Spinal cord (tissue), 10 donors: Measurements from ENCODE around the gene GAB4. TPM values are rescaled to one million over a fixed set of nuclear protein-coding genes. Genes with fewer than 3 reads are reported as not detected.
"Not testable (repeated sequence)": the region's sequence is repeated elsewhere in the genome, so short reads cannot be mapped to it uniquely, and the experiment has no call there.

Experiments used
- DNase-seq, 6 donors: peaks; one replicate each; pipeline versions ENCODE4 v3.0.0 to v3.0.0-alpha.2; 2013 to 2015; ENCODE audit warnings: low spot score in 6 of 6, low read depth in 4 of 6
- H3K27ac ChIP-seq: one replicate; pipeline ENCODE4 v1.5.1; 2013; ENCODE audit warnings: low read depth, low read length, control low read depth
- H3K27me3 ChIP-seq: one replicate; pipeline ENCODE4 v1.6.1; 2013; ENCODE audit warnings: low read length; ENCODE audit not compliant: control insufficient read depth, insufficient read depth
- H3K36me3 ChIP-seq: one replicate; pipeline ENCODE4 v1.6.1; 2013; ENCODE audit warnings: low read length; ENCODE audit not compliant: control insufficient read depth, insufficient read depth
- H3K4me1 ChIP-seq: one replicate; pipeline ENCODE4 v1.6.1; 2013; ENCODE audit warnings: low read length; ENCODE audit not compliant: control insufficient read depth, insufficient read depth
- H3K4me3 ChIP-seq: one replicate; pipeline ENCODE4 v1.5.1; 2013; ENCODE audit warnings: low read depth, low read length, control low read depth
- H3K9me3 ChIP-seq: one replicate; pipeline ENCODE4 v1.6.1; 2013; ENCODE audit warnings: low read length; ENCODE audit not compliant: control insufficient read depth, insufficient read depth
- WGBS: methylation state at CpG from one replicate; pipeline ENCODE4 v1.1.5; 2013; ENCODE audit warnings: missing lambda C conversion rate; ENCODE audit not compliant: insufficient coverage; 5-methylcytosine and 5-hydroxymethylcytosine counted together
- polyA plus RNA-seq, 2 donors: library from polyadenylated mRNA; unstranded; fragments of 120-200 nt; gene quantifications; one replicate each; pipeline ENCODE4 v1.2.1, GENCODE V29; 2013; ENCODE audit not compliant: insufficient read length in 2 of 2
- total RNA-seq, 2 donors: library from RNA; depleted of rRNA in 1 of 2; stranded (reverse); fragments of 120-200 nt in 1 of 2; fragments of >200 nt in 1 of 2; gene quantifications; one replicate each; pipeline versions ENCODE4 v1.2.3 to v1.2.4, GENCODE V29; 2013 to 2014
- donor health status: healthy.

GAB4 gene
- total and polyA plus RNA-seq, 4 donors: 0.06 to 0.36 (median 0.18) TPM

GRCh38 chr22:16922706-16923105 lies 85.3 kb downstream of the GAB4 start:
- no peak overlapping the region for H3K4me3 ChIP-seq
- H3K27me3 ChIP-seq: no peaks in the 10 kb centered on the region
- H3K27ac ChIP-seq: no peak overlapping the region
- no peaks in the 10 kb centered on the region for H3K9me3 ChIP-seq
- no peak for DNase-seq
- peaks cover 1% of the 10 kb centered on the region for H3K4me1 ChIP-seq
- H3K36me3 ChIP-seq: no peaks in the 10 kb centered on the region
- no CpG with 5 or more reads among the region's 1 CpG for WGBS

- DNase-seq: no peak
- Histone ChIP-seq H3K9me3 (no peaks in the 10 kb centered on the region), H3K27me3 (no peaks in the 10 kb centered on the region), H3K36me3 (no peaks in the 10 kb centered on the region), H3K4me3 (no peak overlapping the region), H3K4me1 (peaks cover 4% of the 10 kb centered on the region), H3K27ac (no peak overlapping the region)
- WGBS: 67% methylated on average over 1 of the region's 2 CpGs
These were observed 85.9 kb downstream of the GAB4 start for GRCh38 chr22:16922076-16922475.

- WGBS: 34% methylated on average over 15 of the region's 16 CpGs
These were observed 90.6 kb downstream of the GAB4 start for GRCh38 chr22:16917144-16918003.

GRCh38 chr22:16915701-16916100 lies 92.3 kb downstream of the GAB4 start:
- Histone ChIP-seq H3K4me3 (no peak overlapping the region), H3K36me3 (no peaks in the 10 kb centered on the region), H3K27ac (no peak overlapping the region), H3K9me3 (no peaks in the 10 kb centered on the region), H3K4me1 (peaks cover 4% of the 10 kb centered on the region), H3K27me3 (no peaks in the 10 kb centered on the region)
- WGBS: no CpG with 5 or more reads among the region's 2 CpGs
- DNase-seq: no peak

More at GRCh38 chr22:16917144-16918003, 90.6 kb downstream of the GAB4 start:
- no peaks in the 10 kb centered on the region for H3K27me3 ChIP-seq
- H3K4me3 ChIP-seq: no peak overlapping the region
- DNase-seq: peak in 5 of 6 donors; percentile 44 to 87 (median 55)
- H3K27ac ChIP-seq: no peak overlapping the region
- no peaks in the 10 kb centered on the region for H3K9me3 ChIP-seq
- H3K36me3 ChIP-seq: no peaks in the 10 kb centered on the region
- peaks cover 4% of the 10 kb centered on the region for H3K4me1 ChIP-seq

GRCh38 chr22:16914911-16915310 lies 93.1 kb downstream of the GAB4 start:
- H3K9me3 ChIP-seq, H3K27me3 ChIP-seq, H3K27ac ChIP-seq, DNase-seq, H3K4me3 ChIP-seq, H3K4me1 ChIP-seq, H3K36me3 ChIP-seq: not testable (repeated sequence)
- WGBS: 20% methylated on average over 1 of the region's 1 CpG

GRCh38 chr22:16914006-16914405 lies 94.0 kb downstream of the GAB4 start:
- Histone ChIP-seq H3K27me3 (no peaks in the 10 kb centered on the region), H3K36me3 (no peaks in the 10 kb centered on the region), H3K4me1 (peaks cover 4% of the 10 kb centered on the region), H3K9me3 (no peaks in the 10 kb centered on the region), H3K27ac (no peak overlapping the region), H3K4me3 (no peak overlapping the region)
- DNase-seq: no peak
- 76% methylated on average over 2 of the region's 5 CpGs for WGBS

- no peak for DNase-seq
- Histone ChIP-seq H3K4me1 (no peaks in the 10 kb centered on the region), H3K27me3 (no peaks in the 10 kb centered on the region), H3K36me3 (no peaks in the 10 kb centered on the region), H3K4me3 (no peak overlapping the region), H3K27ac (no peak overlapping the region), H3K9me3 (no peaks in the 10 kb centered on the region)
- WGBS: 63% methylated on average over 2 of the region's 3 CpGs
These were observed 95.7 kb downstream of the GAB4 start for GRCh38 chr22:16912281-16912680.

Other genes with a start within 250 kb of the GAB4 start
- under 1 TPM in 1 of 2 donors, not detected in 1; 0.10 TPM for gene XKR3, start 182.8 kb downstream of the GAB4 start, total RNA-seq
- gene XKR3, start 182.8 kb downstream of the GAB4 start, polyA plus RNA-seq: not detected
- 1 to 10 TPM; 6.0 TPM for gene IL17RA, start 76.8 kb upstream of the GAB4 start, total RNA-seq
- gene IL17RA, start 76.8 kb upstream of the GAB4 start, polyA plus RNA-seq: 10 to 100 TPM in 1 of 2 donors, 1 to 10 TPM in 1; 8.1 to 10.5 TPM
- 1 to 10 TPM; 2.1 to 4.6 TPM for gene TMEM121B, start 113.1 kb upstream of the GAB4 start, total RNA-seq
- 10 to 100 TPM; 12.7 to 12.9 TPM for gene TMEM121B, start 113.1 kb upstream of the GAB4 start, polyA plus RNA-seq
- 10 to 100 TPM; 23.9 to 31.7 TPM for gene HDHD5, start 151.1 kb upstream of the GAB4 start, total RNA-seq
- 10 to 100 TPM; 41.7 to 51.9 TPM for gene HDHD5, start 151.1 kb upstream of the GAB4 start, polyA plus RNA-seq
- gene ADA2, start 211.2 kb upstream of the GAB4 start, total RNA-seq: 10 to 100 TPM; 15.7 to 17.7 TPM
- gene ADA2, start 211.2 kb upstream of the GAB4 start, polyA plus RNA-seq: 10 to 100 TPM; 23.1 to 30.5 TPM